Islet of Langerhans (tissue), 1 donor: ENCODE data around the gene AMN1.
"Not testable (repeated sequence)": the region's sequence is repeated elsewhere in the genome, so short reads cannot be mapped to it uniquely, and the experiment has no call there.

Source experiments
- FAIRE-seq: peaks from one replicate; lab custom pipeline; 2011; peaks lifted over from hg19 to GRCh38; lab: Jason Lieb, UNC

Gene AMN1

DNA sequence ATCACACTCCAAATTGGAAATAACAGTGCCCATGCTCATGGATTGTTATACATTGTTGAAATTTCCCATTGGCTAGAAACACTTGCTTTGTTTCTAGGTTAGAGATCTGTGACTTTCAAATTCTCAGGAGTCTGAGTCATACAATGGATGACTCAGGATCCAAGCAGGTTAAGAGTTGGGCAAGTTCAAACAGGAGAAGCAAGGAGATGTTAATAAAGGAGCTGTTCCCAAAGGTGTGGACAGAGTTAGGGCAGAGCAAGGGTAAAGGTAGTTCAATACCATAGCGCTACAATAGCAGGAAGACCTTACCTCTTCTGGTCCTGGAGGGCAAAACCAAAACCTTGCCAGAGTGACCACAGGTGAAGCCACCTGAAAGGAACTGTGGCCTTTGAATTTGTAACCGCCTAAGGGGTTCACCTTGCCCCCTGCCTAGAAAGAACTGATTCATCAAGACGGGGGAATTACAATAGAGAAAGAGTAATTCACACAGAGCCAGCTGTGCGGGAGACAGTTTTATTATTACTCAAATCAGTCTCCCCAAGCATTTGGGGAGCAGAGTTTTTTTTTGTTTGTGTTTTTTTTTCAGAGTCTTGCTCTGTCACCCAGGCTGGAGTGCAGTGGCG is 4.2 kb upstream of the AMN1 start:
- no peak for FAIRE-seq

- FAIRE-seq = not testable (repeated sequence)
Observed at GRCh38 chr12:31731203-31731602, 2.4 kb upstream of the AMN1 start.

- no peak for FAIRE-seq
Observed at GRCh38 chr12:31729705-31730104, 884 bp upstream of the AMN1 start.

DNA sequence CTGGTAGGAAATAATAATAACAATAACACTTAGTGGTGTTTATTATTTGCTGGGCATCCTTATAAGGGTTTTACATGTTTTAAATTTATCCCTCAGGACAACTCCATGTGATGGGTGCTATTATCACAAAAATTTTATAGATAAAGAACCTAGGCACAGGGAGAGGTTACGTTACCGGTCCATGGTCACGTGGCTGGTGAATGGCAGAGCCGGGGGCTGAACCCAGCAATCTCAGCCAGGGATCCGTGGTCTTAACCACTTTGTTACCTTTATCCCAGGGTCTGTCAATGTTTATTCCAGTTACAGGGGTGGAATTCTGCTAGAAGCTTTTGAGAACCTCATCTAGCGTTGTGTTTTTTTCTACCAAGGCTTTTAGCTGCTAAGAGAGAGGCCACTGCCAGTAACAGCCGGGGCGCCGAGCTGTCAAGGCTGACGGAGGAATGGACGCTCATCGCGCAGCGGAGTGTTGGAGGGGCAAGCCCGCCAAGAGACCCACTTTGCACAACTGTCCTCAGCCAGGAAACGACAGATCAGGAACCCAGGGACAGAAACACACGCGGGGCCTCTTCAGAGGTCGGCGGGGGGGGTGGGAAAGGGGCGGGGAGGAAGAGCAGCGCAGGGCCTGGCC is 418 bp downstream of the AMN1 start:
- FAIRE-seq = no peak

DNA sequence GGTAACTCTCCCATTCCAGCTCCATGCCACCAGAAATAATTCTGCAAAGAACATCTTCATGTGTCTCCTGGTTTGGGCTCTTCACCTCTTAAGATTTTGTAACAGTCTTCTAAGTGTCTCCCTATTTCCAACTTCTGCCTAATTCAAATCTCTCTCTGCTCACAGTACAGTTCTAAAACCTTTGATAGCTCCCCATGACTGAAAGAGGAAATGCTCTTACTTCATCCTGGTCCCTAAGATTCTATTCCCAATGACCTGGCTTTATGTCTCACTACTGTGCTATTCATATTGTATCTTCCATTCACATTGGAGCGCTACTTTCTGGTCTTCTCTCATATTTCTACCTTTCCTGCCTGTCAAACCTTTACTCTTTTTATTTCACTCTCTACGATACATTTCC is 1.6 kb downstream of the AMN1 start:
- no peak for FAIRE-seq

- FAIRE-seq = no peak
Observed at GRCh38 chr12:31726575-31726974, 2.2 kb downstream of the AMN1 start.

DNA sequence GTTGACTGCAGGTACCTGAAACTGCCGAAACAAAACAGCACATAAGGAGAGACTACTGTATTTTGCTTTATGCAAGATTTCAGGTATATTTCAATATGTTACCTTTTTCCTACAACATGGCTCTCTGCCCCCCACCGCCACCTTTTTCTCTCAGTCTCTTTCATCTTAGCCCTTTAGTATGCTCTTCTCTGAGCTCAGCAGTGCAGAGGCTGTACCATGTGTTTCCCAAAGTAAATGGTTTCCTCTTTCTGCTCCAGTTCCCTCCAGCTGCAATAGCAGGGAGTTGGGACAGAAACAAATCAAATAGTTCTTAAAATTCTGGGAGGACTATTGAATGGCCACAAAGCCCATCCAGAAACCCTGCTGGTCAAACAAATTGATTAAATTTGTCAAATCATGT is 4.3 kb downstream of the AMN1 start:
- no peak for FAIRE-seq

GRCh38 chr12:31722580-31722979 is 6.2 kb downstream of the AMN1 start:
- no peak for FAIRE-seq

DNA sequence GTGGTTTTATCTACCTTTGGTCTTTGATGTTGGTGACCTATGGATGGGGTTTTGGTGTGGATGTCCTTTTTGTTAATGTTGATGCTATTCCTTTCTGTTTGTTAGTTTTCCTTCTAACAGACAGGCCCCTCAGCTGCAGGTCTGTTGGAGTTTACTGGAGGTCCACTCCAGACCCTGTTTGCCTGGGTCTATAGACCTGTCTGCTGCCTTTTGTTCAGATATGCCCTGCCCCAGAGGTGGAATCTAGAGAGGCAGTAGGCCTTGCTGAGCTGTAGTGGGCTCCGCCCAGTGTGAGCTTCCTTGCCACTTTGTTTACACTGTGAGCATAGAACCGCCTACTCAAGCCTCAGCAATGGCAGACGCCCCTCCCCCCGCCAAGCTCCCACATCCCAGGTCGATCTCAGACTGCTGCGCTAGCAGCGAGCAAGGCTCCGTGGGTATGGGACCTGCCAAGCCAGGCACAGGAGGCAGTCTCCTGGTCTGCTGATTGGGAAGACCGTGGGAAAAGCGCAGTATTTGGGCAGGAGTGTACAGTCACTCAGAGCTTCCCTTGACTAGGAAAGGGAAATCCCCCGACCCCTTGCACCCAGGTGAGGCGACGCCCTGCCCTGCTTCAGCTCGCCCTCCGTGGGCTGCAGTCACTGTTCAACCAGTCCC is 10.2 kb downstream of the AMN1 start:
- not testable (repeated sequence) for FAIRE-seq

- not testable (repeated sequence) for FAIRE-seq
Observed at GRCh38 chr12:31716998-31717397, 11.8 kb downstream of the AMN1 start.

- FAIRE-seq = no peak
Observed at GRCh38 chr12:31715283-31715825, 13.5 kb downstream of the AMN1 start.

- FAIRE-seq = no peak
Observed at GRCh38 chr12:31714406-31715271, 14.2 kb downstream of the AMN1 start.

DNA sequence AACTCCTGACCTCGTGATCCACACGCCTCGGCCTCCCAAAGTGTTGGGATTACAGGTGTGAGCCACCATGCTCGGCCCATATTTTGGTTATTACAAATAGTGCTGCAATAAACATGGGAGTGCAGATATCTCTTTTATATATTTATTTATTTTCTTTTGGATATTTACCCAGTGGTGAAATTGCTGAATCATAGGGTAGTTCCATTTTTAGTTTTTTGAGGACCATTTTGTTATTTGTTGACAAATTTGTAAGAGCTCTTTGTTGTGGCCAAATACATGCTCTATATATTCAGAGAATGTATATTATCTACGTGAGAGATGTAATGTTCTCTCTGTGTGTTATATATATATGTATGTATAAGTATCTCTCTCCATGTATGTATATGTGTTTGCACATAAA is 15.9 kb downstream of the AMN1 start:
- no peak for FAIRE-seq

GRCh38 chr12:31710021-31710818 is 18.6 kb downstream of the AMN1 start:
- no peak for FAIRE-seq

GRCh38 chr12:31708118-31708517 is 20.7 kb downstream of the AMN1 start:
- FAIRE-seq = not testable (repeated sequence)

DNA sequence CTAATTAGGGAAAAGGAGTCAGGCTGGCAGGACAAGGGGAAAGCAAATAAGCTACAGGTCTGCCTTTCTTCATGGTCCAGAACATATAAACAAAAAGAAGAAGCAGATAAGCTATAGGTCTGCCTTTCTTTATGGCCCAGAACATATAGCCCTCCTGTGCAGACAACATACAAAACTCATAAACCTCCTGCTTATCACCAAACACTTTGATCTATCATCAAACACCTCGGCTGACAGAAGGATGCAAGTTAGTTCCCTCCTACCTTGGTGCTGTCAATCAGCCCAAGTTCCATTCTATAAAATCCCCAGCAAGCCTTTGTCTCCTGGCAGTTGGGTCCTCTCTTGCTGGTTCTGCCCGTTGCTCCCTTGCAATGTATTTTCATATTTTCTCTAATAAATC is 23.2 kb downstream of the AMN1 start:
- FAIRE-seq = no peak

- no peak for FAIRE-seq
Observed at GRCh38 chr12:31702047-31702446, 26.8 kb downstream of the AMN1 start.

- FAIRE-seq = not testable (repeated sequence)
Observed at GRCh38 chr12:31689921-31690320, 38.9 kb downstream of the AMN1 start.

DNA sequence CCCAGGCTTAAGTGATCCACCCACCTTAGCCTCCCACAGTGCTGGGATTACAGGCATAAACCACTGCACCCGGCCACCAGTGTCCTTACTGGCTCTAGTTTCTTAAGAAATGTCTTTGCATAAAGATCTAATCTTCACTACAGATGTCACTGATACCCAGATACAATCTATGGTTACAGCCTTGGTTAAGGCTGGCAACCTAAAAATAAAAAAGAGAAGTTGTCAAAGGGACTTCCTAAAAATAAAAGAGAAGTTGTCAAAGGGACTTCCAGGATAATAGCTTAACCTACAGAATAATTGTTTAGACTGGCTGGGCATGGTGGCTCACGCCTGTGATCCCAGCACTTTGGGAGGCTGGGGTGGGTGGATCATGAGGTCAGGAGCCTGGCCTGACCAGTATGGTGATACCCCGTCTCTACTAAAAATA is 41.7 kb downstream of the AMN1 start:
- no peak for FAIRE-seq

GRCh38 chr12:31685801-31686200 is 43.0 kb downstream of the AMN1 start:
- FAIRE-seq = no peak

DNA sequence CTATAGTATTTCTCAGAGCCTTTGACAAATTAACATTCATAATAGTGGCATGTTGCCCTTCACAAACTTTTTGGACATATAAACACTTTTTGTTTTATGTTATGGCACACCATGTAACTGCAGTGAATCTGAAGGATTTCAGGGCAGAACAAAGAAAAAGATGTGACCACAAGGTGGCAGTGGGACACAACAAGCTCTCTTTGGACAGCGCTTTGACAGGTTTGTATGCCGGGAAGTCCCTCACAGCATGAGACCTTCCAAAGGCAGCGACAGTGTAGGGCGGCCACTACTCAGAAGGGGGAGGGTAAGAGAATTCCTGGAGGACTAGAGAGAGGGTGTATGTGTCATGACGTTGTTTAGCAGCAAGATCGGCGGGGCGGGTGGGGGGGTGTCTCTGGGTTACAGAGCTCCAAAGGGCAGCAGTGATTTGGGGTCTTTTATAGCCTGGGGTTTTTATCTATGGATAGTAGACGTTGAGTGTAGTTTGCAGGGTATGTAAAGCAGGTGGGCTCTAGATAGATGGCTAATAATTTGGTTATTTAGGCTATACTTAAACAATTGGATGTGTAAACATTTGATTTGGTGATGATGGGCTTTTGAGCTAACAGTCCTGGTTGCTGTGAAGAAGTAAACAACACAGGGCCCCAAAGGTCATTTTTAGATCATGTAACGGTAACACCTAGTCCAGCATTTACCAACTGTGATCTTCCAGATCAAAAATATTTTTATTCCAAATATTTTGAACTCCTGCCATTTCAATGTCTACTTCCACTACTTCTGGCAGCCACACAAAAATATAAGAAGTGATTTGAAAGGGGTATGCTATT is 46.5 kb downstream of the AMN1 start:
- FAIRE-seq = no peak
